NB4 (cell line): Measurements from ENCODE around the gene PARD3.

Source experiments
- DNase-seq: peaks from one replicate; pipeline ENCODE4 v3.0.0; 2010; ENCODE audit warnings: low read depth
- H3K4me3 ChIP-seq: one replicate; pipeline ENCODE4 v1.5.1; 2011; ENCODE audit warnings: mild to moderate bottlenecking, low read depth, low read length, moderate library complexity
- MYC ChIP-seq: IDR thresholded peaks from 2 replicates; pipeline ENCODE4 v1.6.1; 2011; ENCODE audit warnings: low read depth, low read length
- POLR2A ChIP-seq: IDR thresholded peaks from 2 replicates; pipeline ENCODE4 v1.6.1; 2011; ENCODE audit warnings: mild to moderate bottlenecking; ENCODE audit not compliant: insufficient read length; ENCODE audit errors: extremely low read depth
- TF ChIP-seq, protein P1 (sequence below): IDR thresholded peaks from 2 replicates; pipeline ENCODE4 v1.6.1; 2011; ENCODE audit warnings: low read depth, low read length
- TF ChIP-seq, protein P2 (sequence below): IDR thresholded peaks from one replicate; pipeline ENCODE4 v1.5.1; 2012; ENCODE audit warnings: low read depth, low read length

PARD3 gene

DNA sequence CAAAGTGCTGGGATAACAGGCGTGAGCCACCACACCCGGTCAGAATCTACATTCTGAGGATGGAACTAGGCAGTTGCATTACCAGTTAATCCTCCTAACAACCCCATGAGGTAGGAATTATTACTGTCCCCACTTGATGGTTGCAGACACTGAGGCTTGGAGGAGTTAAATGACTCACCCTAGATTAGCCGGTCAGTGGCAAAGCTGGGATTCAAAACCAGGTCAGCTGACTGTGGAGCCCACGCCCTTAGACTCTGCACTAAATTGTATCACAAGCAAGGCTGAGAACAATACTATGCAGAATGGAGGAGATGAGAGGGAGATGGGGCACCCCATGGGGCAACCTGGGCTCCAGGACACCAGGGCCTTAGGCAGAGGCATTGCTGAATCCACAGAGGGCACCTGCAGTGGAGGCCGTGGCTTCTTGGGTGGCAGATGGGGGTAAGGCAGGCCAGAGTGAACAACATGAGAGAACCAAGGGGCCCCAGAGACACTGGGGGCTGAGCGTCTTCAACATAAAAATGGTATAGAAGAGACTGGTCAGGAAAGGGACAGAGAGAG, 723.4 kb downstream of the PARD3 start:
- no peak overlapping the region for H3K4me3 ChIP-seq
- no peak for DNase-seq
- TF ChIP-seq MYC (no peak), POLR2A (no peak)
- TF ChIP-seq, protein P1, sequence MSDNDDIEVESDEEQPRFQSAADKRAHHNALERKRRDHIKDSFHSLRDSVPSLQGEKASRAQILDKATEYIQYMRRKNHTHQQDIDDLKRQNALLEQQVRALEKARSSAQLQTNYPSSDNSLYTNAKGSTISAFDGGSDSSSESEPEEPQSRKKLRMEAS: no peak
- TF ChIP-seq, protein P2, sequence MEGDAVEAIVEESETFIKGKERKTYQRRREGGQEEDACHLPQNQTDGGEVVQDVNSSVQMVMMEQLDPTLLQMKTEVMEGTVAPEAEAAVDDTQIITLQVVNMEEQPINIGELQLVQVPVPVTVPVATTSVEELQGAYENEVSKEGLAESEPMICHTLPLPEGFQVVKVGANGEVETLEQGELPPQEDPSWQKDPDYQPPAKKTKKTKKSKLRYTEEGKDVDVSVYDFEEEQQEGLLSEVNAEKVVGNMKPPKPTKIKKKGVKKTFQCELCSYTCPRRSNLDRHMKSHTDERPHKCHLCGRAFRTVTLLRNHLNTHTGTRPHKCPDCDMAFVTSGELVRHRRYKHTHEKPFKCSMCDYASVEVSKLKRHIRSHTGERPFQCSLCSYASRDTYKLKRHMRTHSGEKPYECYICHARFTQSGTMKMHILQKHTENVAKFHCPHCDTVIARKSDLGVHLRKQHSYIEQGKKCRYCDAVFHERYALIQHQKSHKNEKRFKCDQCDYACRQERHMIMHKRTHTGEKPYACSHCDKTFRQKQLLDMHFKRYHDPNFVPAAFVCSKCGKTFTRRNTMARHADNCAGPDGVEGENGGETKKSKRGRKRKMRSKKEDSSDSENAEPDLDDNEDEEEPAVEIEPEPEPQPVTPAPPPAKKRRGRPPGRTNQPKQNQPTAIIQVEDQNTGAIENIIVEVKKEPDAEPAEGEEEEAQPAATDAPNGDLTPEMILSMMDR: no peak

DNA sequence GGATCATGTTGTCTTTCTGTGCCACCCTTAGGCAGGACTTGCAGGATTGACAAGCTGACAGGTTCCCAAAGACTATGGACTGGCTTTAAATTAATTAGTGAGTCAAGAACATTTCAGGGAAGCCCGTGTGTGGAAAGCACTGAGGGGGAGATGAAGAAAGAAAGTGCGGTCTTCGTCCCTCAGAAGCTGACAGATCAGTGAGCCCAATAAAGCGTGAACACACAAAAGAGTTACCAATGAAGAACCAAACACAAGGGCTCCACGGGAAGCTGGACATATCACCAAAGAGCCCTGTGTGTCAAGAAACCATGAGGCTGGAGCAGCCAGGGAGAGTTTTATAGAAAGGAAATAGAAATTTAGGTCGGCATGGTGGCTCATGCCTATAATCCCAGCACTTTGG, 725.8 kb downstream of the PARD3 start:
- TF ChIP-seq, protein P2: no peak
- TF ChIP-seq, protein P1: no peak
- TF ChIP-seq POLR2A (no peak), MYC (no peak)
- H3K4me3 ChIP-seq: no peak overlapping the region
- no peak for DNase-seq

DNA sequence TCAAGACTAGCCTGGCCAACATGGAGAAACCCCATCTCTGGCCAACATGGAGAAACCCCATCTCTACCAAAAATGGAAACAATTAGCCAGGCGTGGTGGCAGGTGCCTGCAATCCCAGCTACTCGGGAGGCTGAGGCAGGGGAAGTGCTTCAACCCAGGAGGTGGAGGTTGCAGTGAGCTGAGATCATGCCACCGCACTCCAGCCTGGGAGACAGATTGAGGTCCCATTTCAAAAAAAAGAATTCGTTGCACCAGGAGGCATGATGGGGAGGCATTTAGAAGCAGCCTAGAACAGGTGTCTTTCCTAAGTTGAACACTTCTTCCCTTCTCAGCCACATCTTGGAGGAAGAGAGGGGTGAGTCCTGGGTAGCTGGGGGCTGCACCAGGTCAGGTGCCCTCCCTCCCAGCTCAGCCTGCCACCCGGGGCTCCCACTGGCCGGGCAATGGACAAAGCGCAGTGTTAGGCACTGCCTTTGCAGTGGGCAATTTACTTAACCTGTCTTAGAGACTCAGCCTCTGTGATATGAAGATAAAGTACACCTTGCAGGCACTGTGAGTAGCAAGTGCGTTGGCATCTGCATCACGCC, 726.8 kb downstream of the PARD3 start:
- H3K4me3 ChIP-seq: no peak overlapping the region
- DNase-seq: no peak

DNA sequence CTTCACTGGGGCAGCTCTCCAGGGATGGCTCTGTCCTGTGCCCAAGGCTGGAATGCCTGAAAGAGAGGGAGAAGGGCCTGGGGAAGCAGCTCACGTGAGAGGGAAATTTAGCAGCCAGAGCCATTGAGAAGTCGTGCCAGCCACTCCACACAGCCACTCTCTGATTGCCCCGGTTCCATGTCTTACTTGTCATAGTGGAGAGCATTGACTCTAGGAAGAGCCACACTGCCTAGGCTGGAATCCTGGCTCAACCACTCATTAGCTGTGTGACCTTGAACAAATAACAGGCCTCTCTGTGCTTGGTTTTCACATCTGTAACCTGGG, 728.0 kb downstream of the PARD3 start:
- TF ChIP-seq, protein P1: no peak
- TF ChIP-seq, protein P2: no peak
- TF ChIP-seq MYC: no peak
- no peak for TF ChIP-seq POLR2A
- no peak for DNase-seq
- no peak overlapping the region for H3K4me3 ChIP-seq

More for the DNA sequence above, 726.8 kb downstream of the PARD3 start:
- TF ChIP-seq MYC (no peak), POLR2A (no peak)
- TF ChIP-seq, protein P1: no peak
- TF ChIP-seq, protein P2: no peak

DNA sequence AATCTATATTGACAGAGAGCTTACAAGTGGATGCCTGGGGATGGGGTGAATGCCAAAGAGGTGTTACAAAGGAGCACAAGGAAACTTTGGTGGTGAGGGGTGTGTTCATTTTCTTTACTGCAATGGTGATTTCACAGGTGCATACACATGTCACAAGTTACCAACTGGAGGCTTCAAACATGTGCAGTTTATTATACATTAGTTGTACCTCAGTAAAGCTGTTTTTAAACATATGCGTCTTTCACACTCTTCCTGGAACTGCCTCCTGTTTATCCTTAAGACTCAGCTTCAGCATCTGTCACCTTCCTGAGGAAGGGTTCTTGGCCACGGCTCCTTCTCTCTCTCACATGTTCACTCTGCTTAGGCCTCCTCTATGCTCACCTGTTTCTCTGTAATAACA, 731.5 kb downstream of the PARD3 start:
- no peak for DNase-seq
- no peak overlapping the region for H3K4me3 ChIP-seq
- TF ChIP-seq, protein P2: no peak
- TF ChIP-seq MYC: no peak
- TF ChIP-seq, protein P1: no peak
- no peak for TF ChIP-seq POLR2A
